ENCODE data around the gene TMEM156. TPM values are rescaled to one million over a fixed set of nuclear protein-coding genes. Genes with fewer than 3 reads are reported as not detected.

Gene TMEM156
- total RNA-seq, 4 donors from 2014 or later, result 0.70 to 14.9 (median 0.94) TPM; not detected in 1

DNA sequence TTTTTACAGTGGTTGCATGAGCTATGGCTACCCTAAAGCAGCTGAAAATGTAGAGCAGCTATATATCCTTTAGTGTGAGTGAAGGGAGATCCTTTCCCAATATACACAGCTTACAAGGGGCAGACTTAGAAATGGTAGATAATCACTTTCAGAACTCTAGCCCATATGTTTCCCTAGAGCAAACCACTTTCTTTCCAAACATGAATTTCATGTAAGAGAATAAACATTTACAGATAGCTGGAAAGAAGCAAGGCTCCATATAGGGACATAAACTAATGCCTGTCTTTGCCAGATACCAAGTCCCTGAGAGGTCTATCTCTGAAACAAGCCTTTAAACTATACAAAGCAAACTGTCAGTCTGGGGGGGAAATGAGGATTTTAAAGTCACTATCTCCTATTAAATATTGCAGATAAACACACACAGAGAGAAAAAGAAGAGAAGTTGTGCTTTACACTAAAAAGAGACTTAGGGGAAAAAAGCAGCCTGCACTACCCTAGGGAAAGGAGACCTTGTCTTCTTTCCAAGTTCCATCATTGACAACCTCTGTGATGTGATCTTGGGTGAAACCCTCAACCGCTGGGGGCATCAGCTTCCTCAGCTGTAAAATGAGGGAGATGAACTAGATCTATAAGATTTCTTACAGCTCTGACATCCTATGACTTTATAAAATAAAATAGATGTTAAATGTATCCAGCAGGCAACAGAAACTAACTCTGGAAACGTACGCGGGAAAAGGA lies 73.6 kb downstream of the TMEM156 start:
- DNase-seq, result no peak
- Histone ChIP-seq H3K4me3 (no peak overlapping the region), H3K4me1 (no peaks in the 10 kb centered on the region), H3K9me3 (no peaks in the 10 kb centered on the region), H3K36me3 (no peaks in the 10 kb centered on the region), H3K27me3 (no peaks in the 10 kb centered on the region), H3K27ac (no peak overlapping the region)
- TF ChIP-seq, protein P1, sequence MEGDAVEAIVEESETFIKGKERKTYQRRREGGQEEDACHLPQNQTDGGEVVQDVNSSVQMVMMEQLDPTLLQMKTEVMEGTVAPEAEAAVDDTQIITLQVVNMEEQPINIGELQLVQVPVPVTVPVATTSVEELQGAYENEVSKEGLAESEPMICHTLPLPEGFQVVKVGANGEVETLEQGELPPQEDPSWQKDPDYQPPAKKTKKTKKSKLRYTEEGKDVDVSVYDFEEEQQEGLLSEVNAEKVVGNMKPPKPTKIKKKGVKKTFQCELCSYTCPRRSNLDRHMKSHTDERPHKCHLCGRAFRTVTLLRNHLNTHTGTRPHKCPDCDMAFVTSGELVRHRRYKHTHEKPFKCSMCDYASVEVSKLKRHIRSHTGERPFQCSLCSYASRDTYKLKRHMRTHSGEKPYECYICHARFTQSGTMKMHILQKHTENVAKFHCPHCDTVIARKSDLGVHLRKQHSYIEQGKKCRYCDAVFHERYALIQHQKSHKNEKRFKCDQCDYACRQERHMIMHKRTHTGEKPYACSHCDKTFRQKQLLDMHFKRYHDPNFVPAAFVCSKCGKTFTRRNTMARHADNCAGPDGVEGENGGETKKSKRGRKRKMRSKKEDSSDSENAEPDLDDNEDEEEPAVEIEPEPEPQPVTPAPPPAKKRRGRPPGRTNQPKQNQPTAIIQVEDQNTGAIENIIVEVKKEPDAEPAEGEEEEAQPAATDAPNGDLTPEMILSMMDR (IDR thresholded peaks at IDR 0.05), result no peak
- TF ChIP-seq POLR2A (IDR thresholded peaks at IDR 0.05), result no peak

DNA sequence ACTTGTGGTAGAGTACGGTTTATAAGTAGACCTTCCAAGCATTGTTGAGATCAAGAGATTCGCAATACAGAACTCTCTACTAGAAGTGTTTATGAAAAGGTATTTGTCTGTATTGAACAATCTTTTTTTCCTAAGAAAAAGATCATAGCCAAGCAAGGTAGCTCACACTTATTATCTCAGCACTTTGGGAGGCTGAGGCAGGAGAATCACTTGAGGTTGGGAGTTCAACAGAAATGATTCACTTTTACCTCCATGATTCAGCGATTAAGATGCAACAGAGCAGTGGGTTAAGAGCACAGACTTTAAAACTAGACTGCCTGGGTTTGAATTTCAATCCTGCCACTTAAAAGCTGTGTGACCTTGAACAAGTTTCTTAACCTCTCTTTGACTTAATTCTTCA lies 74.3 kb downstream of the TMEM156 start:
- no peaks in the 10 kb centered on the region for H3K27me3 ChIP-seq
- no peak overlapping the region for H3K4me3 ChIP-seq
- no peaks in the 10 kb centered on the region for H3K36me3 ChIP-seq
- H3K9me3 ChIP-seq, result no peaks in the 10 kb centered on the region
- no peak for DNase-seq
- H3K4me1 ChIP-seq, result no peaks in the 10 kb centered on the region
- no peak for TF ChIP-seq POLR2A (IDR thresholded peaks at IDR 0.05)
- TF ChIP-seq, protein P1 (IDR thresholded peaks at IDR 0.05), result no peak
- no peak overlapping the region for H3K27ac ChIP-seq

DNA sequence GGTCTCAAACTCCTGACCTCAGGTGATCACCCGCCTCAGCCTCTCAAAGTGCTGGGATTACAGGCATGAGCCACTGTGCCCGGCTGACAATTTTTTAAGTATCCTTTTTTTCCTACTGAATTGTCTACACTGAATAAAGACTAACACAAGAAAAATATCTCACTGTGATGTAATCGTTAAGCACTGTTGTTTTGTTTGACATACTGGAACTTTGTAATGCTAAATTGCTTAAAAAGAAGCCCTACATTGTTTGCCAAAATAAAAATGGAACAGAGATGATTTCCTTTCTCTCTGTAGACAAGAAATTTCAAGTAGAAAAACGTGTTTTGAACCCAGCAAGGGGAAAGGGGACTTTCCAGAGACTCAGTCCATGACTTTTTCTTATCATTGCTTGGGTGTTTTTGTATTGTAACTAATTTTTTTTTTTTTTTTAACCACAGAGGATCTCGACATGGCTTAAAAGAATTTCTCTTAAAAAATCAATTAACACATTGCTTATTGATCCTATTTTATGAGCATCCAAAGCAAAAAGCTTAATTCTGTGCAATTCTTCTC lies 74.9 kb downstream of the TMEM156 start:
- no peak for DNase-seq
- no peaks in the 10 kb centered on the region for H3K9me3 ChIP-seq
- H3K36me3 ChIP-seq, result no peaks in the 10 kb centered on the region
- TF ChIP-seq, protein P1 (IDR thresholded peaks at IDR 0.05), result no peak
- no peak for TF ChIP-seq POLR2A (IDR thresholded peaks at IDR 0.05)
- no peak overlapping the region for H3K4me3 ChIP-seq
- no peaks in the 10 kb centered on the region for H3K27me3 ChIP-seq
- no peaks in the 10 kb centered on the region for H3K4me1 ChIP-seq
- H3K27ac ChIP-seq, result no peak overlapping the region

DNA sequence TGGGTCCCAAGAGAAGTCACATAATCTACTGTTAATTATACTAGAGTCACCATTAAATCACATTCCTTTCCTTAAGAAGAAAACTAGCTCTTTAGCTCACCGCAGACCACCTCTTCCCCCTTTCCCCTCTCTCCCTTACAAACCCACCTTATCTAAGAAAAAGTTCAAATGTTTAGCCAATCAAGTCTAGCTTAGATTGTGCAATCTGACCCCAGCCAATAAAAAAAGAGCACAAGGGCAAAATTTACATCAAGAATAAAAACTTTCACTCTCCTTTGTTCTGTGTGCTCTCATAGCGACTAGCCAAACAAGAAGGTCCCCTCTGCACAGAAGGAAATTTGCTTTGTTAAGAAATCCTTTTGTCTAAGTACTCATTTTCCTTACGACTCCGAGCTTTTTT lies 76.3 kb downstream of the TMEM156 start:
- Histone ChIP-seq H3K4me1 (peaks cover 0 to 1% (median 0%) of the 10 kb centered on the region in 4 donors), H3K9me3 (no peaks in the 10 kb centered on the region), H3K4me3 (no peak overlapping the region), H3K27me3 (no peaks in the 10 kb centered on the region), H3K36me3 (no peaks in the 10 kb centered on the region), H3K27ac (no peak overlapping the region)
- TF ChIP-seq, protein P1 (IDR thresholded peaks at IDR 0.05), result no peak
- TF ChIP-seq POLR2A (IDR thresholded peaks at IDR 0.05), result no peak
- DNase-seq, result no peak

DNA sequence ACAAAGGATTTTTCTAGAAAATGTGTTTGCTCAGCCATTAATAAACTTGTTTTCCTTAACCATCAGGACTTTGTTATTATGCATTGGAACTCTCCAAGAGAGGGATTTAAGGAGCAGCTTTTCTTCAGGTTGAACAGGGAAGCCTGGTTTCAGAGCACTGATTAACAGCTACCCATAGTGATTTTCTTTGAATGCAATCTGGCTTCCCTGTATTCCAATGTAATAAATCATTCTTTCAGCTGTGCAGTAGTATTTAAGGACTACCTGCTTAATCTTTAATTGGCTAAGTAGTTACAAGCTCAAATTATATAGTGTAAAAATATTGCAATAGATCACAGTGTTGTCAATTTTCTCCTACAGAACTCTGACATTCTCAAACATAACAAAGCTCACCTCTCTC lies 77.5 kb downstream of the TMEM156 start:
- H3K27me3 ChIP-seq, result no peaks in the 10 kb centered on the region
- no peak for DNase-seq
- no peaks in the 10 kb centered on the region for H3K36me3 ChIP-seq
- H3K4me3 ChIP-seq, result no peak overlapping the region
- no peak overlapping the region for H3K27ac ChIP-seq
- H3K9me3 ChIP-seq, result no peaks in the 10 kb centered on the region
- no peak for TF ChIP-seq POLR2A (IDR thresholded peaks at IDR 0.05)
- TF ChIP-seq, protein P1 (IDR thresholded peaks at IDR 0.05), result no peak
- H3K4me1 ChIP-seq, result peaks cover 0 to 9% (median 0%) of the 10 kb centered on the region in 4 donors

Measured in Peyer's patch (tissue), 4 donors.